IMR-90 (cell line): ENCODE results near the gene POMGNT1. TPM values are rescaled to one million over a fixed set of nuclear protein-coding genes. Genes with fewer than 3 reads are reported as not detected.

ENCODE experiments used
- ATAC-seq: fragments of 200-7000 bp; cut with Tn5 transposase; 2 replicates; pipeline ENCODE4 v1.9.1; 2020; ENCODE audit warnings: low read depth, mild to moderate bottlenecking, moderate library complexity
- BruUV-seq: library from RNA; stranded (reverse); fragments of 400-500 nt; replicated peaks from 2 replicates; lab custom pipeline; 2021; lab: Mats Ljungman, UMichigan
- CTCF ChIA-PET: fragments of 300-600 bp; formaldehyde crosslinking; extraction: SDS; loops from one replicate; lab custom pipeline; 2021; ENCODE audit warnings: antibody characterized with exemption; lab: Yijun Ruan, JAX
- POLR2A ChIA-PET: fragments of 300-600 bp; sonication (Branson Sonifier 250); formaldehyde crosslinking; loops from one replicate; lab custom pipeline; 2022; ENCODE audit warnings: antibody characterized with exemption; ENCODE audit not compliant: unreplicated experiment; lab: Charles Lee
- DNase-seq: peaks from one replicate; pipeline ENCODE4 v3.0.0; 2013
- H2AFZ ChIP-seq: replicated peaks from 2 replicates; pipeline ENCODE3; 2013; ENCODE audit warnings: low read length, mild to moderate bottlenecking; ENCODE audit not compliant: poor library complexity
- H2AK5ac ChIP-seq: 2 replicates; pipeline ENCODE4 v1.6.1; 2013; ENCODE audit warnings: low read depth, low read length, inconsistent platforms
- H2AK9ac ChIP-seq: replicated peaks from 2 replicates; pipeline ENCODE3; 2013; ENCODE audit warnings: mild to moderate bottlenecking, low read depth, low read length, moderate library complexity; ENCODE audit not compliant: poor library complexity
- H2BK120ac ChIP-seq: 2 replicates; pipeline ENCODE4 v1.6.1; 2013; ENCODE audit warnings: low read depth, low read length, inconsistent platforms
- H2BK15ac ChIP-seq: 3 replicates; pipeline ENCODE4 v1.6.1; 2013; ENCODE audit warnings: low read depth, low read length, inconsistent platforms
- H2BK20ac ChIP-seq: 2 replicates; pipeline ENCODE4 v1.6.1; 2013; ENCODE audit warnings: low read depth, mild to moderate bottlenecking, inconsistent platforms, low read length, moderate library complexity
- H2BK5ac ChIP-seq: 2 replicates; pipeline ENCODE4 v1.6.1; 2013; ENCODE audit warnings: mild to moderate bottlenecking, low read depth, low read length, inconsistent platforms; ENCODE audit not compliant: poor library complexity, severe bottlenecking
- H3K14ac ChIP-seq: replicated peaks from 2 replicates; pipeline ENCODE4 v1.6.1; 2013; ENCODE audit warnings: low read depth, low read length, inconsistent platforms
- H3K18ac ChIP-seq: 2 replicates; pipeline ENCODE4 v1.6.1; 2013; ENCODE audit warnings: low read depth, low read length, control low read depth
- H3K23ac ChIP-seq: 2 replicates; pipeline ENCODE4 v1.6.1; 2013; ENCODE audit warnings: low read depth, low read length, inconsistent platforms
- H3K27ac ChIP-seq: 2 replicates; pipeline ENCODE4 v1.5.1; 2013; ENCODE audit warnings: mild to moderate bottlenecking, control low read depth, low read length; ENCODE audit not compliant: insufficient read depth
- H3K27me3 ChIP-seq: 2 replicates; pipeline ENCODE4 v1.6.1; 2013; ENCODE audit warnings: low read length; ENCODE audit not compliant: control insufficient read depth, insufficient read depth
- H3K36me3 ChIP-seq: 2 replicates; pipeline ENCODE4 v1.6.1; 2013; ENCODE audit warnings: low read length, mixed read lengths; ENCODE audit not compliant: control insufficient read depth, insufficient read depth
- H3K4ac ChIP-seq: 2 replicates; pipeline ENCODE4 v1.6.1; 2013; ENCODE audit warnings: low read depth, low read length, inconsistent platforms
- H3K4me1 ChIP-seq: 2 replicates; pipeline ENCODE4 v1.6.1; 2013; ENCODE audit warnings: low read length, mixed read lengths; ENCODE audit not compliant: control insufficient read depth, insufficient read depth
- H3K4me2 ChIP-seq: 2 replicates; pipeline ENCODE4 v1.6.1; 2013; ENCODE audit warnings: low read depth, mild to moderate bottlenecking, control low read depth, low read length, moderate library complexity
- H3K4me3 ChIP-seq: 2 replicates; pipeline ENCODE4 v1.5.1; 2013; ENCODE audit warnings: low read depth, mild to moderate bottlenecking, control low read depth, low read length, moderate library complexity; ENCODE audit not compliant: insufficient read depth
- H3K56ac ChIP-seq: 2 replicates; pipeline ENCODE4 v1.6.1; 2013; ENCODE audit warnings: low read length, inconsistent platforms; ENCODE audit not compliant: insufficient read depth; ENCODE audit errors: extremely low read depth
- H3K79me1 ChIP-seq, 2 experiments: 2 replicates each; pipeline ENCODE4 v1.6.1; 2013; ENCODE audit warnings: low read length in 2 of 2, inconsistent platforms in 1 of 2, low read depth in 1 of 2
- H3K9ac ChIP-seq: 2 replicates; pipeline ENCODE4 v1.6.1; 2013; ENCODE audit warnings: low read depth, low read length, control low read depth
- H3K9me1 ChIP-seq: 2 replicates; pipeline ENCODE4 v1.6.1; 2013; ENCODE audit warnings: low read length, inconsistent platforms; ENCODE audit not compliant: insufficient read depth
- H3K9me3 ChIP-seq: 2 replicates; pipeline ENCODE4 v1.6.1; 2013; ENCODE audit warnings: low read length; ENCODE audit not compliant: control insufficient read depth, insufficient read depth
- H4K20me1 ChIP-seq: 2 replicates; pipeline ENCODE4 v1.6.1; 2013; ENCODE audit warnings: low read length, inconsistent platforms; ENCODE audit not compliant: insufficient read depth
- H4K5ac ChIP-seq: 2 replicates; pipeline ENCODE4 v1.6.1; 2013; ENCODE audit warnings: mild to moderate bottlenecking, low read depth, low read length, control low read depth
- H4K8ac ChIP-seq, 2 experiments: 2 replicates each; pipeline ENCODE4 v1.6.1; 2013; ENCODE audit warnings: low read depth in 2 of 2, low read length in 2 of 2, control low read depth in 1 of 2, inconsistent platforms in 1 of 2
- H4K91ac ChIP-seq: 2 replicates; pipeline ENCODE4 v1.6.1; 2013; ENCODE audit warnings: low read depth, low read length, inconsistent platforms; ENCODE audit not compliant: insufficient read depth
- BHLHE40 ChIP-seq: fragments of 150-350 bp; IDR thresholded peaks from 2 replicates; pipeline ENCODE4 v1.6.1; 2016; ENCODE audit warnings: mild to moderate bottlenecking, low read depth, low read length
- CEBPB ChIP-seq: IDR thresholded peaks from 2 replicates; pipeline ENCODE4 v1.6.1; 2012; ENCODE audit warnings: low read depth, low read length, improper control_type of control experiment
- CHD1 ChIP-seq: IDR thresholded peaks from 2 replicates; pipeline ENCODE4 v1.6.1; 2012; ENCODE audit warnings: low read depth, low read length, improper control_type of control experiment
- FOS ChIP-seq: fragments of 150-350 bp; IDR thresholded peaks from 2 replicates; pipeline ENCODE4 v1.6.1; 2016; ENCODE audit warnings: low read depth, low read length
- MAFK ChIP-seq: IDR thresholded peaks from 2 replicates; pipeline ENCODE4 v1.6.1; 2012; ENCODE audit warnings: low read depth, low read length, improper control_type of control experiment
- MAZ ChIP-seq: IDR thresholded peaks from 2 replicates; pipeline ENCODE4 v1.6.1; 2012; ENCODE audit warnings: low read depth, mild to moderate bottlenecking, low read length, improper control_type of control experiment, moderate library complexity, borderline replicate concordance
- MXI1 ChIP-seq: IDR thresholded peaks from 2 replicates; pipeline ENCODE4 v1.6.1; 2012; ENCODE audit warnings: low read depth, mild to moderate bottlenecking, low read length, moderate library complexity, borderline replicate concordance
- NFE2L2 ChIP-seq: fragments of 150-350 bp; IDR thresholded peaks from 2 replicates; pipeline ENCODE4 v1.6.1; 2016; ENCODE audit warnings: low read depth, mild to moderate bottlenecking, low read length
- POLR2A ChIP-seq: IDR thresholded peaks from 2 replicates; pipeline ENCODE4 v1.6.1; 2012; ENCODE audit warnings: mild to moderate bottlenecking, low read depth, low read length
- RAD21 ChIP-seq: IDR thresholded peaks from 2 replicates; pipeline ENCODE4 v1.6.1; 2012; ENCODE audit warnings: low read length, improper control_type of control experiment
- RCOR1 ChIP-seq: IDR thresholded peaks from 2 replicates; pipeline ENCODE4 v1.6.1; 2012; ENCODE audit warnings: mild to moderate bottlenecking, low read length, improper control_type of control experiment; ENCODE audit not compliant: insufficient replicate concordance
- RFX5 ChIP-seq: IDR thresholded peaks from 2 replicates; pipeline ENCODE4 v1.8.0; 2012; ENCODE audit warnings: low read depth, mild to moderate bottlenecking, low read length, moderate library complexity
- SMC3 ChIP-seq: fragments of 150-350 bp; IDR thresholded peaks from 2 replicates; pipeline ENCODE4 v1.6.1; 2016; ENCODE audit warnings: low read depth, mild to moderate bottlenecking, antibody characterized with exemption, low read length, moderate library complexity
- WGBS, 2 experiments: methylation state at CpG; one replicate each; pipeline versions ENCODE4 v1.1.5 to v1.1.7; 2013; ENCODE audit warnings: missing lambda C conversion rate in 2 of 2; ENCODE audit not compliant: insufficient read length in 1 of 2; ENCODE audit errors: extremely low coverage in 2 of 2; 5-methylcytosine and 5-hydroxymethylcytosine counted together
- dilution Hi-C: fragments of 300-500 bp; cut with HindIII; formaldehyde crosslinking; loops from one replicate; pipeline ENCODE4 v1.14.3; 2018; ENCODE audit warnings: low sequenced_read_pairs; ENCODE audit not compliant: unreplicated experiment
- in situ Hi-C: fragments of 300-500 bp; cut with MboI; formaldehyde crosslinking; loops from 3 replicates; pipeline ENCODE4 v1.14.3; 2019; ENCODE audit warnings: low sequenced_read_pairs, inconsistent platforms, mixed read lengths
- intact Hi-C: fragments of 100-400 bp; cut with micrococcal nuclease; formaldehyde crosslinking; loops from 2 replicates; pipeline ENCODE4 v1.10.0; 2022
- polyA plus RNA-seq, 3 experiments: library from polyadenylated mRNA; depleted of rRNA; stranded (reverse); fragments of >200 nt; gene quantifications; 2 replicates each; pipeline ENCODE4 v1.2.3, GENCODE V29; 2012; ENCODE audit warnings: low replicate concordance in 1 of 3
- total RNA-seq: library from RNA; depleted of rRNA; stranded (reverse); fragments of >200 nt; gene quantifications from 2 replicates; pipeline ENCODE4 v1.2.3, GENCODE V29; 2012
- TF ChIP-seq, protein P1 (sequence below): fragments of 150-350 bp; IDR thresholded peaks from 2 replicates; pipeline ENCODE4 v1.6.1; 2016; ENCODE audit warnings: low read depth, mild to moderate bottlenecking, low read length, moderate library complexity, borderline replicate concordance
- TF ChIP-seq, protein P2 (sequence below): conservative IDR thresholded peaks from 2 replicates; pipeline ENCODE4 v1.5.1; 2012; ENCODE audit warnings: mild to moderate bottlenecking, low read depth, low read length, improper control_type of control experiment

The POMGNT1 gene
- total and polyA plus RNA-seq, 2 of the 4 experiments (the other 2 are of a cell fraction) = 54.8 to 65.3 TPM

DNA sequence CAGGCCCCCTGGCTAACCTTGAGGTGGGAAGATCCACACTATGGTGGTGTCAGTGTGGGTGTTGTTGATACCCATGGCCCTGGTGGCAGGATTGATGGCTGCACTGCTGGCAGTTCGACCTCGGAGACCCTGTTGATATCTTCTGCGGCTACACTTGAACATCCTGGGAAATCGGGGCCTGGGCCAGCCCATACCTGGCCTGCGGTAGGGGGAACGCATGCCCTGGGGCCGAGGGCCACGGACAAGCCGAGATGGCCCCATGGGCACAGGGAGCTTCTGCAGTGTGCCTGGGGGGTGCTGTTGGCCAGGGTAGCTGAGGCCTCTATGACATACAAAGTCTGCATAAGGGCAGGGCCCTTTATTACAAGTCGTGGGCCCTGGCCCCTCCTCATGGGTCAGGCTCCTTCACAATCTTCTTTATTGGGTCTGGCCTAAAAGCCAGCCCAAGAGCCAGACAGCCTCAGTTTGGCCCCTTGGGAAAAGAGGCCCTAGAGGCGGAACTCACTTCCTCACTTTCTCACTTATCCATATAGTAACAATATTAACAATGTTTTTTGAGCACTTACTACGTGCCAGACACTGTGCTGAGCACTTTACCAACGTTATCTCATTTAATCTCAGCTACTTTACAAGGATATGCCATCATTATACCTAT, 21.9 kb downstream of the POMGNT1 start, which contains the start of gene P3R3URF:
Gene P3R3URF (minus strand): TSS at position 278 of the 655 bp plus-strand sequence. CDS start 17 bp downstream, at position 261.
- Histone ChIP-seq H3K27ac (no peak within 1 kb of the TSS), H4K20me1 (no peaks in the 10 kb centered on the region), H3K9me1 (peaks cover 9% of the 10 kb centered on the region), H3K23ac (no peak within 1 kb of the TSS), H4K91ac (no peak within 1 kb of the TSS), H3K9me3 (no peaks in the 10 kb centered on the region), H4K8ac (no peak within 1 kb of the TSS; a peak in 1 of 4 replicates), H2AFZ (peak within 1 kb of the TSS; percentile 68), H2BK5ac (no peak within 1 kb of the TSS), H3K4me2 (no peak within 1 kb of the TSS), H3K4ac (no peak within 1 kb of the TSS; the same call in 1 of the 2 replicates), H3K14ac (no peak within 1 kb of the TSS), H2BK15ac (no peak within 1 kb of the TSS), H2AK5ac (no peak within 1 kb of the TSS), H3K56ac (no peak within 1 kb of the TSS), H3K4me1 (peaks cover 5% of the 10 kb centered on the region), H3K4me3 (no peak within 1 kb of the TSS), H4K5ac (no peak within 1 kb of the TSS), H2BK20ac (no peak within 1 kb of the TSS), H3K27me3 (peaks cover 2% of the 10 kb centered on the region; the same call in 1 of the 2 replicates), H2BK120ac (no peak within 1 kb of the TSS), H3K18ac (no peak within 1 kb of the TSS), H2AK9ac (peak within 1 kb of the TSS; percentile 45), H3K9ac (no peak within 1 kb of the TSS), H3K36me3 (no peaks in the 10 kb centered on the region), H3K79me1 (no peaks in the 10 kb centered on the region)
- WGBS, 2 experiments = 87% methylated on average over 5 of the region's 13 CpGs; no CpG with 5 or more reads in 1 of the 2 experiments
- ATAC-seq = no peak
- in situ Hi-C loops (loop anchor here (5.0 kb wide), 1 partner anchor 139 kb away; no protein-coding TSS in a partner anchor), dilution Hi-C loops (loop anchor here (25.0 kb wide), 1 partner anchor 139 kb away; no protein-coding TSS in a partner anchor), intact Hi-C loops (loop anchor here (5.0 kb wide), 2 partner anchors 119 to 294 kb away; no protein-coding TSS in a partner anchor)
- ChIA-PET POLR2A (no interaction called here), CTCF (no interaction called here)
- BruUV-seq = no TSS peak
- DNase-seq = no peak
- TF ChIP-seq, protein P1, sequence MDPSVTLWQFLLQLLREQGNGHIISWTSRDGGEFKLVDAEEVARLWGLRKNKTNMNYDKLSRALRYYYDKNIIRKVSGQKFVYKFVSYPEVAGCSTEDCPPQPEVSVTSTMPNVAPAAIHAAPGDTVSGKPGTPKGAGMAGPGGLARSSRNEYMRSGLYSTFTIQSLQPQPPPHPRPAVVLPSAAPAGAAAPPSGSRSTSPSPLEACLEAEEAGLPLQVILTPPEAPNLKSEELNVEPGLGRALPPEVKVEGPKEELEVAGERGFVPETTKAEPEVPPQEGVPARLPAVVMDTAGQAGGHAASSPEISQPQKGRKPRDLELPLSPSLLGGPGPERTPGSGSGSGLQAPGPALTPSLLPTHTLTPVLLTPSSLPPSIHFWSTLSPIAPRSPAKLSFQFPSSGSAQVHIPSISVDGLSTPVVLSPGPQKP = no peak
- no peak for TF ChIP-seq CEBPB
- TF ChIP-seq BHLHE40 = no peak
- no peak for TF ChIP-seq RCOR1
- no peak for TF ChIP-seq MAFK
- TF ChIP-seq, protein P2, sequence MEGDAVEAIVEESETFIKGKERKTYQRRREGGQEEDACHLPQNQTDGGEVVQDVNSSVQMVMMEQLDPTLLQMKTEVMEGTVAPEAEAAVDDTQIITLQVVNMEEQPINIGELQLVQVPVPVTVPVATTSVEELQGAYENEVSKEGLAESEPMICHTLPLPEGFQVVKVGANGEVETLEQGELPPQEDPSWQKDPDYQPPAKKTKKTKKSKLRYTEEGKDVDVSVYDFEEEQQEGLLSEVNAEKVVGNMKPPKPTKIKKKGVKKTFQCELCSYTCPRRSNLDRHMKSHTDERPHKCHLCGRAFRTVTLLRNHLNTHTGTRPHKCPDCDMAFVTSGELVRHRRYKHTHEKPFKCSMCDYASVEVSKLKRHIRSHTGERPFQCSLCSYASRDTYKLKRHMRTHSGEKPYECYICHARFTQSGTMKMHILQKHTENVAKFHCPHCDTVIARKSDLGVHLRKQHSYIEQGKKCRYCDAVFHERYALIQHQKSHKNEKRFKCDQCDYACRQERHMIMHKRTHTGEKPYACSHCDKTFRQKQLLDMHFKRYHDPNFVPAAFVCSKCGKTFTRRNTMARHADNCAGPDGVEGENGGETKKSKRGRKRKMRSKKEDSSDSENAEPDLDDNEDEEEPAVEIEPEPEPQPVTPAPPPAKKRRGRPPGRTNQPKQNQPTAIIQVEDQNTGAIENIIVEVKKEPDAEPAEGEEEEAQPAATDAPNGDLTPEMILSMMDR = no peak
- no peak for TF ChIP-seq MXI1
- TF ChIP-seq SMC3 = no peak
- no peak for TF ChIP-seq RAD21
- TF ChIP-seq RFX5 = no peak
- no peak for TF ChIP-seq NFE2L2
- TF ChIP-seq POLR2A = no peak
- TF ChIP-seq CHD1 = no peak
- no peak for TF ChIP-seq FOS
- TF ChIP-seq MAZ = no peak
